IMR-90 (cell line): Measurements from ENCODE around the gene OR9Q2. TPM values are rescaled to one million over a fixed set of nuclear protein-coding genes. Genes with fewer than 3 reads are reported as not detected.

Experiments
- ATAC-seq: fragments of 200-7000 bp; cut with Tn5 transposase; 2 replicates; pipeline ENCODE4 v1.9.1; 2020; ENCODE audit warnings: low read depth, mild to moderate bottlenecking, moderate library complexity
- BruUV-seq: library from RNA; stranded (reverse); fragments of 400-500 nt; replicated peaks from 2 replicates; lab custom pipeline; 2021; lab: Mats Ljungman, UMichigan
- CTCF ChIA-PET: fragments of 300-600 bp; formaldehyde crosslinking; extraction: SDS; loops from one replicate; lab custom pipeline; 2021; ENCODE audit warnings: antibody characterized with exemption; lab: Yijun Ruan, JAX
- POLR2A ChIA-PET: fragments of 300-600 bp; sonication (Branson Sonifier 250); formaldehyde crosslinking; loops from one replicate; lab custom pipeline; 2022; ENCODE audit warnings: antibody characterized with exemption; ENCODE audit not compliant: unreplicated experiment; lab: Charles Lee
- DNase-seq: peaks from one replicate; pipeline ENCODE4 v3.0.0; 2013
- H2AFZ ChIP-seq: replicated peaks from 2 replicates; pipeline ENCODE3; 2013; ENCODE audit warnings: low read length, mild to moderate bottlenecking; ENCODE audit not compliant: poor library complexity
- H2AK5ac ChIP-seq: 2 replicates; pipeline ENCODE4 v1.6.1; 2013; ENCODE audit warnings: low read depth, low read length, inconsistent platforms
- H2AK9ac ChIP-seq: replicated peaks from 2 replicates; pipeline ENCODE3; 2013; ENCODE audit warnings: mild to moderate bottlenecking, low read depth, low read length, moderate library complexity; ENCODE audit not compliant: poor library complexity
- H2BK120ac ChIP-seq: 2 replicates; pipeline ENCODE4 v1.6.1; 2013; ENCODE audit warnings: low read depth, low read length, inconsistent platforms
- H2BK15ac ChIP-seq: 3 replicates; pipeline ENCODE4 v1.6.1; 2013; ENCODE audit warnings: low read depth, low read length, inconsistent platforms
- H2BK20ac ChIP-seq: 2 replicates; pipeline ENCODE4 v1.6.1; 2013; ENCODE audit warnings: low read depth, mild to moderate bottlenecking, inconsistent platforms, low read length, moderate library complexity
- H2BK5ac ChIP-seq: 2 replicates; pipeline ENCODE4 v1.6.1; 2013; ENCODE audit warnings: mild to moderate bottlenecking, low read depth, low read length, inconsistent platforms; ENCODE audit not compliant: poor library complexity, severe bottlenecking
- H3K14ac ChIP-seq: replicated peaks from 2 replicates; pipeline ENCODE4 v1.6.1; 2013; ENCODE audit warnings: low read depth, low read length, inconsistent platforms
- H3K18ac ChIP-seq: 2 replicates; pipeline ENCODE4 v1.6.1; 2013; ENCODE audit warnings: low read depth, low read length, control low read depth
- H3K23ac ChIP-seq: 2 replicates; pipeline ENCODE4 v1.6.1; 2013; ENCODE audit warnings: low read depth, low read length, inconsistent platforms
- H3K27ac ChIP-seq: 2 replicates; pipeline ENCODE4 v1.5.1; 2013; ENCODE audit warnings: mild to moderate bottlenecking, control low read depth, low read length; ENCODE audit not compliant: insufficient read depth
- H3K27me3 ChIP-seq: 2 replicates; pipeline ENCODE4 v1.6.1; 2013; ENCODE audit warnings: low read length; ENCODE audit not compliant: control insufficient read depth, insufficient read depth
- H3K36me3 ChIP-seq: 2 replicates; pipeline ENCODE4 v1.6.1; 2013; ENCODE audit warnings: low read length, mixed read lengths; ENCODE audit not compliant: control insufficient read depth, insufficient read depth
- H3K4ac ChIP-seq: 2 replicates; pipeline ENCODE4 v1.6.1; 2013; ENCODE audit warnings: low read depth, low read length, inconsistent platforms
- H3K4me1 ChIP-seq: 2 replicates; pipeline ENCODE4 v1.6.1; 2013; ENCODE audit warnings: low read length, mixed read lengths; ENCODE audit not compliant: control insufficient read depth, insufficient read depth
- H3K4me2 ChIP-seq: 2 replicates; pipeline ENCODE4 v1.6.1; 2013; ENCODE audit warnings: low read depth, mild to moderate bottlenecking, control low read depth, low read length, moderate library complexity
- H3K4me3 ChIP-seq: 2 replicates; pipeline ENCODE4 v1.5.1; 2013; ENCODE audit warnings: low read depth, mild to moderate bottlenecking, control low read depth, low read length, moderate library complexity; ENCODE audit not compliant: insufficient read depth
- H3K56ac ChIP-seq: 2 replicates; pipeline ENCODE4 v1.6.1; 2013; ENCODE audit warnings: low read length, inconsistent platforms; ENCODE audit not compliant: insufficient read depth; ENCODE audit errors: extremely low read depth
- H3K79me1 ChIP-seq, 2 experiments: 2 replicates each; pipeline ENCODE4 v1.6.1; 2013; ENCODE audit warnings: low read length in 2 of 2, inconsistent platforms in 1 of 2, low read depth in 1 of 2
- H3K9ac ChIP-seq: 2 replicates; pipeline ENCODE4 v1.6.1; 2013; ENCODE audit warnings: low read depth, low read length, control low read depth
- H3K9me1 ChIP-seq: 2 replicates; pipeline ENCODE4 v1.6.1; 2013; ENCODE audit warnings: low read length, inconsistent platforms; ENCODE audit not compliant: insufficient read depth
- H3K9me3 ChIP-seq: 2 replicates; pipeline ENCODE4 v1.6.1; 2013; ENCODE audit warnings: low read length; ENCODE audit not compliant: control insufficient read depth, insufficient read depth
- H4K20me1 ChIP-seq: 2 replicates; pipeline ENCODE4 v1.6.1; 2013; ENCODE audit warnings: low read length, inconsistent platforms; ENCODE audit not compliant: insufficient read depth
- H4K5ac ChIP-seq: 2 replicates; pipeline ENCODE4 v1.6.1; 2013; ENCODE audit warnings: mild to moderate bottlenecking, low read depth, low read length, control low read depth
- H4K8ac ChIP-seq, 2 experiments: 2 replicates each; pipeline ENCODE4 v1.6.1; 2013; ENCODE audit warnings: low read depth in 2 of 2, low read length in 2 of 2, control low read depth in 1 of 2, inconsistent platforms in 1 of 2
- H4K91ac ChIP-seq: 2 replicates; pipeline ENCODE4 v1.6.1; 2013; ENCODE audit warnings: low read depth, low read length, inconsistent platforms; ENCODE audit not compliant: insufficient read depth
- BHLHE40 ChIP-seq: fragments of 150-350 bp; IDR thresholded peaks from 2 replicates; pipeline ENCODE4 v1.6.1; 2016; ENCODE audit warnings: mild to moderate bottlenecking, low read depth, low read length
- CEBPB ChIP-seq: IDR thresholded peaks from 2 replicates; pipeline ENCODE4 v1.6.1; 2012; ENCODE audit warnings: low read depth, low read length, improper control_type of control experiment
- CHD1 ChIP-seq: IDR thresholded peaks from 2 replicates; pipeline ENCODE4 v1.6.1; 2012; ENCODE audit warnings: low read depth, low read length, improper control_type of control experiment
- FOS ChIP-seq: fragments of 150-350 bp; IDR thresholded peaks from 2 replicates; pipeline ENCODE4 v1.6.1; 2016; ENCODE audit warnings: low read depth, low read length
- MAFK ChIP-seq: IDR thresholded peaks from 2 replicates; pipeline ENCODE4 v1.6.1; 2012; ENCODE audit warnings: low read depth, low read length, improper control_type of control experiment
- MAZ ChIP-seq: IDR thresholded peaks from 2 replicates; pipeline ENCODE4 v1.6.1; 2012; ENCODE audit warnings: low read depth, mild to moderate bottlenecking, low read length, improper control_type of control experiment, moderate library complexity, borderline replicate concordance
- MXI1 ChIP-seq: IDR thresholded peaks from 2 replicates; pipeline ENCODE4 v1.6.1; 2012; ENCODE audit warnings: low read depth, mild to moderate bottlenecking, low read length, moderate library complexity, borderline replicate concordance
- NFE2L2 ChIP-seq: fragments of 150-350 bp; IDR thresholded peaks from 2 replicates; pipeline ENCODE4 v1.6.1; 2016; ENCODE audit warnings: low read depth, mild to moderate bottlenecking, low read length
- POLR2A ChIP-seq: IDR thresholded peaks from 2 replicates; pipeline ENCODE4 v1.6.1; 2012; ENCODE audit warnings: mild to moderate bottlenecking, low read depth, low read length
- RAD21 ChIP-seq: IDR thresholded peaks from 2 replicates; pipeline ENCODE4 v1.6.1; 2012; ENCODE audit warnings: low read length, improper control_type of control experiment
- RCOR1 ChIP-seq: IDR thresholded peaks from 2 replicates; pipeline ENCODE4 v1.6.1; 2012; ENCODE audit warnings: mild to moderate bottlenecking, low read length, improper control_type of control experiment; ENCODE audit not compliant: insufficient replicate concordance
- RFX5 ChIP-seq: IDR thresholded peaks from 2 replicates; pipeline ENCODE4 v1.8.0; 2012; ENCODE audit warnings: low read depth, mild to moderate bottlenecking, low read length, moderate library complexity
- SMC3 ChIP-seq: fragments of 150-350 bp; IDR thresholded peaks from 2 replicates; pipeline ENCODE4 v1.6.1; 2016; ENCODE audit warnings: low read depth, mild to moderate bottlenecking, antibody characterized with exemption, low read length, moderate library complexity
- WGBS, 2 experiments: methylation state at CpG; one replicate each; pipeline versions ENCODE4 v1.1.5 to v1.1.7; 2013; ENCODE audit warnings: missing lambda C conversion rate in 2 of 2; ENCODE audit not compliant: insufficient read length in 1 of 2; ENCODE audit errors: extremely low coverage in 2 of 2; 5-methylcytosine and 5-hydroxymethylcytosine counted together
- dilution Hi-C: fragments of 300-500 bp; cut with HindIII; formaldehyde crosslinking; loops from one replicate; pipeline ENCODE4 v1.14.3; 2018; ENCODE audit warnings: low sequenced_read_pairs; ENCODE audit not compliant: unreplicated experiment
- in situ Hi-C: fragments of 300-500 bp; cut with MboI; formaldehyde crosslinking; loops from 3 replicates; pipeline ENCODE4 v1.14.3; 2019; ENCODE audit warnings: low sequenced_read_pairs, inconsistent platforms, mixed read lengths
- intact Hi-C: fragments of 100-400 bp; cut with micrococcal nuclease; formaldehyde crosslinking; loops from 2 replicates; pipeline ENCODE4 v1.10.0; 2022
- polyA plus RNA-seq, 3 experiments: library from polyadenylated mRNA; depleted of rRNA; stranded (reverse); fragments of >200 nt; gene quantifications; 2 replicates each; pipeline ENCODE4 v1.2.3, GENCODE V29; 2012; ENCODE audit warnings: low replicate concordance in 1 of 3
- total RNA-seq: library from RNA; depleted of rRNA; stranded (reverse); fragments of >200 nt; gene quantifications from 2 replicates; pipeline ENCODE4 v1.2.3, GENCODE V29; 2012
- TF ChIP-seq, protein P1 (sequence below): conservative IDR thresholded peaks from 2 replicates; pipeline ENCODE4 v1.5.1; 2012; ENCODE audit warnings: mild to moderate bottlenecking, low read depth, low read length, improper control_type of control experiment
- TF ChIP-seq, protein P2 (sequence below): fragments of 150-350 bp; IDR thresholded peaks from 2 replicates; pipeline ENCODE4 v1.6.1; 2017; ENCODE audit warnings: mild to moderate bottlenecking, antibody characterized with exemption, low read length, low read depth
- TF ChIP-seq, protein P3 (sequence below): fragments of 150-350 bp; IDR thresholded peaks from 2 replicates; pipeline ENCODE4 v1.6.1; 2016; ENCODE audit warnings: low read depth, mild to moderate bottlenecking, low read length, moderate library complexity, borderline replicate concordance

The OR9Q2 gene
- total and polyA plus RNA-seq, 2 of the 4 experiments (the other 2 are of a cell fraction), result not detected

GRCh38 chr11:58165504-58166106 lies 23.3 kb upstream of the OR9Q2 start:
- Histone ChIP-seq H3K23ac (no peak overlapping the region), H2AFZ (no peak overlapping the region), H3K4me2 (no peak overlapping the region), H3K14ac (no peak overlapping the region), H4K91ac (no peak overlapping the region), H2BK15ac (no peak overlapping the region), H2AK9ac (no peak overlapping the region), H2BK120ac (no peak overlapping the region), H2AK5ac (no peak overlapping the region), H3K27me3 (peaks cover 3% of the 10 kb centered on the region; the same call in 1 of the 2 replicates), H2BK20ac (no peak overlapping the region), H4K5ac (no peak overlapping the region), H3K9me3 (no peaks in the 10 kb centered on the region), H4K8ac (no peak overlapping the region), H3K9me1 (no peaks in the 10 kb centered on the region), H3K56ac (no peak overlapping the region), H3K27ac (no peak overlapping the region), H3K4me3 (no peak overlapping the region), H3K36me3 (no peaks in the 10 kb centered on the region), H3K4me1 (no peaks in the 10 kb centered on the region), H4K20me1 (no peaks in the 10 kb centered on the region), H3K4ac (no peak overlapping the region), H3K9ac (no peak overlapping the region), H2BK5ac (no peak overlapping the region), H3K18ac (no peak overlapping the region), H3K79me1 (no peaks in the 10 kb centered on the region)
- ATAC-seq (no peak), DNase-seq (no peak)
- TF ChIP-seq FOS (no peak), MAFK (no peak), POLR2A (no peak), MXI1 (no peak), NFE2L2 (no peak), CHD1 (no peak), CEBPB (no peak), RFX5 (no peak), BHLHE40 (no peak), SMC3 (no peak), RAD21 (no peak), MAZ (no peak), RCOR1 (no peak)
- TF ChIP-seq, protein P1, sequence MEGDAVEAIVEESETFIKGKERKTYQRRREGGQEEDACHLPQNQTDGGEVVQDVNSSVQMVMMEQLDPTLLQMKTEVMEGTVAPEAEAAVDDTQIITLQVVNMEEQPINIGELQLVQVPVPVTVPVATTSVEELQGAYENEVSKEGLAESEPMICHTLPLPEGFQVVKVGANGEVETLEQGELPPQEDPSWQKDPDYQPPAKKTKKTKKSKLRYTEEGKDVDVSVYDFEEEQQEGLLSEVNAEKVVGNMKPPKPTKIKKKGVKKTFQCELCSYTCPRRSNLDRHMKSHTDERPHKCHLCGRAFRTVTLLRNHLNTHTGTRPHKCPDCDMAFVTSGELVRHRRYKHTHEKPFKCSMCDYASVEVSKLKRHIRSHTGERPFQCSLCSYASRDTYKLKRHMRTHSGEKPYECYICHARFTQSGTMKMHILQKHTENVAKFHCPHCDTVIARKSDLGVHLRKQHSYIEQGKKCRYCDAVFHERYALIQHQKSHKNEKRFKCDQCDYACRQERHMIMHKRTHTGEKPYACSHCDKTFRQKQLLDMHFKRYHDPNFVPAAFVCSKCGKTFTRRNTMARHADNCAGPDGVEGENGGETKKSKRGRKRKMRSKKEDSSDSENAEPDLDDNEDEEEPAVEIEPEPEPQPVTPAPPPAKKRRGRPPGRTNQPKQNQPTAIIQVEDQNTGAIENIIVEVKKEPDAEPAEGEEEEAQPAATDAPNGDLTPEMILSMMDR, result no peak
- TF ChIP-seq, protein P2, sequence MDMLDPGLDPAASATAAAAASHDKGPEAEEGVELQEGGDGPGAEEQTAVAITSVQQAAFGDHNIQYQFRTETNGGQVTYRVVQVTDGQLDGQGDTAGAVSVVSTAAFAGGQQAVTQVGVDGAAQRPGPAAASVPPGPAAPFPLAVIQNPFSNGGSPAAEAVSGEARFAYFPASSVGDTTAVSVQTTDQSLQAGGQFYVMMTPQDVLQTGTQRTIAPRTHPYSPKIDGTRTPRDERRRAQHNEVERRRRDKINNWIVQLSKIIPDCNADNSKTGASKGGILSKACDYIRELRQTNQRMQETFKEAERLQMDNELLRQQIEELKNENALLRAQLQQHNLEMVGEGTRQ, result no peak
- TF ChIP-seq, protein P3, sequence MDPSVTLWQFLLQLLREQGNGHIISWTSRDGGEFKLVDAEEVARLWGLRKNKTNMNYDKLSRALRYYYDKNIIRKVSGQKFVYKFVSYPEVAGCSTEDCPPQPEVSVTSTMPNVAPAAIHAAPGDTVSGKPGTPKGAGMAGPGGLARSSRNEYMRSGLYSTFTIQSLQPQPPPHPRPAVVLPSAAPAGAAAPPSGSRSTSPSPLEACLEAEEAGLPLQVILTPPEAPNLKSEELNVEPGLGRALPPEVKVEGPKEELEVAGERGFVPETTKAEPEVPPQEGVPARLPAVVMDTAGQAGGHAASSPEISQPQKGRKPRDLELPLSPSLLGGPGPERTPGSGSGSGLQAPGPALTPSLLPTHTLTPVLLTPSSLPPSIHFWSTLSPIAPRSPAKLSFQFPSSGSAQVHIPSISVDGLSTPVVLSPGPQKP, result no peak
- no TSS peak for BruUV-seq
- in situ Hi-C loops, result no loop called here
- dilution Hi-C loops, result no loop called here
- POLR2A ChIA-PET, result no interaction called here
- CTCF ChIA-PET, result no interaction called here
- 83% methylated on average over 1 of the region's 7 CpGs; no CpG with 5 or more reads in 1 of the 2 experiments for WGBS, 2 experiments
- intact Hi-C loops, result no loop called here
